Mesendoderm (in vitro differentiated cells): ENCODE data around the gene SNAI3.

Experiments
- DNase-seq: peaks from one replicate; pipeline ENCODE4 v3.0.0; 2013
- H2AK5ac ChIP-seq: 2 replicates; pipeline ENCODE4 v1.6.1; 2013; ENCODE audit warnings: low read length, inconsistent platforms
- H2BK120ac ChIP-seq: 2 replicates; pipeline ENCODE4 v1.6.1; 2013; ENCODE audit warnings: low read depth, mild to moderate bottlenecking, low read length, moderate library complexity, mixed read lengths
- H2BK15ac ChIP-seq: replicated peaks from 2 replicates; pipeline ENCODE4 v1.6.1; 2013; ENCODE audit warnings: low read depth, mild to moderate bottlenecking, moderate library complexity
- H2BK5ac ChIP-seq: 2 replicates; pipeline ENCODE4 v1.6.1; 2013; ENCODE audit warnings: low read length, inconsistent platforms
- H3K18ac ChIP-seq: 2 replicates; pipeline ENCODE4 v1.6.1; 2013; ENCODE audit warnings: mild to moderate bottlenecking, low read length, mixed read lengths
- H3K23ac ChIP-seq: one replicate; pipeline ENCODE4 v1.6.1; 2013; ENCODE audit warnings: low read length
- H3K27ac ChIP-seq: 2 replicates; pipeline ENCODE4 v1.5.1; 2013; ENCODE audit warnings: low read depth, mild to moderate bottlenecking, inconsistent platforms, low read length, moderate library complexity
- H3K27me3 ChIP-seq: 2 replicates; pipeline ENCODE4 v1.6.1; 2013; ENCODE audit warnings: low read length, control low read depth, mild to moderate bottlenecking, inconsistent platforms; ENCODE audit not compliant: insufficient read depth, poor library complexity
- H3K36me3 ChIP-seq: 2 replicates; pipeline ENCODE4 v1.6.1; 2013; ENCODE audit warnings: low read length, inconsistent platforms; ENCODE audit not compliant: control insufficient read depth, insufficient read depth
- H3K4ac ChIP-seq: one replicate; pipeline ENCODE4 v1.6.1; 2013; ENCODE audit warnings: low read depth, mild to moderate bottlenecking, low read length, moderate library complexity
- H3K4me1 ChIP-seq: 2 replicates; pipeline ENCODE4 v1.6.1; 2013; ENCODE audit warnings: low read depth, low read length, inconsistent platforms; ENCODE audit not compliant: control insufficient read depth
- H3K4me2 ChIP-seq: 2 replicates; pipeline ENCODE4 v1.6.1; 2013; ENCODE audit warnings: low read length
- H3K4me3 ChIP-seq: 2 replicates; pipeline ENCODE4 v1.5.1; 2013; ENCODE audit warnings: mild to moderate bottlenecking, low read length
- H3K56ac ChIP-seq: one replicate; pipeline ENCODE4 v1.6.1; 2013; ENCODE audit warnings: low read length
- H3K79me1 ChIP-seq: 2 replicates; pipeline ENCODE4 v1.6.1; 2013; ENCODE audit warnings: low read length, inconsistent platforms
- H3K79me2 ChIP-seq: 2 replicates; pipeline ENCODE4 v1.6.1; 2013; ENCODE audit warnings: mild to moderate bottlenecking, low read length; ENCODE audit not compliant: control insufficient read depth, insufficient read depth
- H3K9ac ChIP-seq: 2 replicates; pipeline ENCODE4 v1.6.1; 2013; ENCODE audit warnings: low read length, inconsistent platforms
- H4K5ac ChIP-seq: one replicate; pipeline ENCODE4 v1.6.1; 2013; ENCODE audit warnings: low read length
- H4K8ac ChIP-seq: one replicate; pipeline ENCODE4 v1.6.1; 2013; ENCODE audit warnings: low read depth, mild to moderate bottlenecking, control low read depth, low read length, moderate library complexity
- WGBS: extraction: QIAGEN DNeasy Blood & Tissue Kit; methylation state at CpG from one replicate; pipeline ENCODE4 v1.1.7; 2013; ENCODE audit warnings: low lambda C conversion rate, missing lambda C conversion rate; ENCODE audit not compliant: insufficient coverage; ENCODE audit errors: extremely low coverage; 5-methylcytosine and 5-hydroxymethylcytosine counted together

The SNAI3 gene

DNA sequence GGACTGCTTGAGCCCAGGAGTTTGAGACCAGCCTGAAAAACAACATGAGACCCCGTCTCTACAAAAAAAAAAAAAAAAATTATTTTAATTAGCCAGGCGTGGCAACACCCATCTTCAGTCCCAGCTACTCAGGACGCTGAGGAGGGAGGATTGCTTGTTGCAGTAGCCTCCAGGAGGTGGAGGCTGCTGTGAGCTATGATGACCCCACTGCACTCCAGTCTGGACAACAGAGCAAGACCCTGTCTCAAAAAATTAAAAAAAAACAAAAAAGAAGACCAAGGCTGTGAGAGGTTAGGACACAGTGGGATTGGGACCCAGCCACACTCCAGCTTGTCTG, 1.3 kb upstream of the SNAI3 start:
- no peak overlapping the region for H4K5ac ChIP-seq
- no peak overlapping the region for H3K4me3 ChIP-seq
- no peak overlapping the region for H3K23ac ChIP-seq
- H3K36me3 ChIP-seq, result no peaks in the 10 kb centered on the region
- H3K9ac ChIP-seq, result no peak overlapping the region
- H3K79me1 ChIP-seq, result no peaks in the 10 kb centered on the region
- DNase-seq, result no peak
- no peak overlapping the region for H2BK15ac ChIP-seq
- H2BK120ac ChIP-seq, result no peak overlapping the region
- H3K4ac ChIP-seq, result no peak overlapping the region
- no peaks in the 10 kb centered on the region for H3K4me1 ChIP-seq
- H3K18ac ChIP-seq, result no peak overlapping the region
- no peak overlapping the region for H3K27ac ChIP-seq
- H3K4me2 ChIP-seq, result no peak overlapping the region
- no CpG with 5 or more reads among the region's 3 CpGs for whole genome bisulfite sequencing
- no peak overlapping the region for H4K8ac ChIP-seq
- no peaks in the 10 kb centered on the region for H3K79me2 ChIP-seq
- H2AK5ac ChIP-seq, result no peak overlapping the region
- H3K27me3 ChIP-seq, result peaks cover 2% of the 10 kb centered on the region
- H2BK5ac ChIP-seq, result no peak overlapping the region
- H3K56ac ChIP-seq, result no peak overlapping the region

DNA sequence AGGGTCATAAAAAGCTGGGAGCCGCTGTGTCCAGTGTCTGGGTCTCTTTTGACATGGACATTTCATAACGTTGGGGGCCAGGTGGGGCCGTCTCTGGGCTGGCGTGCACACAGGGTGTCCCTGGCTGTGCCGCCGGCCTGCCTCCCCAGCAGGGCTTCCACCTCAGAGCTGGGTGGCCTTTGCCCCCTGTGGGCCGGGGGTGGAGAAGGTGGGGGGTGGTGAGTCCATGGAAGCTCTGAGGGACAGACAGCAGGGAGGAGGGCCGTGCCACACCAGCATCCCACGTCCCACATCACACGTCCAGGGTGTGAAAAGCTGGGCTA, 908 bp upstream of the SNAI3 start:
- no peak for DNase-seq
- no CpG with 5 or more reads among the region's 10 CpGs for WGBS
- H2AK5ac ChIP-seq, result no peak overlapping the region
- H3K4me1 ChIP-seq, result no peaks in the 10 kb centered on the region
- no peak overlapping the region for H4K8ac ChIP-seq
- H3K56ac ChIP-seq, result no peak overlapping the region
- no peaks in the 10 kb centered on the region for H3K79me2 ChIP-seq
- no peak overlapping the region for H3K18ac ChIP-seq
- H2BK120ac ChIP-seq, result no peak overlapping the region
- H3K36me3 ChIP-seq, result no peaks in the 10 kb centered on the region
- no peak overlapping the region for H3K23ac ChIP-seq
- H3K79me1 ChIP-seq, result no peaks in the 10 kb centered on the region
- H3K27ac ChIP-seq, result no peak overlapping the region
- no peak overlapping the region for H3K9ac ChIP-seq
- H2BK15ac ChIP-seq, result no peak overlapping the region
- no peak overlapping the region for H2BK5ac ChIP-seq
- peaks cover 2% of the 10 kb centered on the region for H3K27me3 ChIP-seq
- H3K4me2 ChIP-seq, result no peak overlapping the region
- H3K4me3 ChIP-seq, result no peak overlapping the region
- no peak overlapping the region for H3K4ac ChIP-seq
- no peak overlapping the region for H4K5ac ChIP-seq

DNA sequence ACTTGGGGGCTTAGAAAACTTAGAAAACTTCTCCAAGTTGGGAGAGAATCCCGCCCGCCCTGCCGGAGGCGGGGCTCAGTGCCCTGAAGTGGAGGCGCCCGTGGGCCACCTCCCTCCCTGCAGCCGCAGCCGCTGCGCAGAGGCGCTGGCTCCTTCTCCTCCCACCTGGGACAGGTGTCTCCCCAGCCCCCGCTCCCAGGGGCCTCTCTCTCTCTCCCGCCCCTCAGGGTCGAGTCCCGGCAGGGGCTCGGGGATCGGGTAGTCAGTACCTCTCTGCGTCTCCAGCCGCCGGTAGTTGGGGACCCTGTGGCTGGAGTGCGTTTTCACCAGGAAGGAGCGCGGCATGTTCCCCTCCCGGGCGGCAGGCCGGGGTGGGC, 257 bp downstream of the SNAI3 start:
- H3K4me2 ChIP-seq, result peak overlapping the region; percentile 71
- H2BK5ac ChIP-seq, result no peak overlapping the region
- H3K79me1 ChIP-seq, result no peaks in the 10 kb centered on the region
- no peak overlapping the region for H2BK120ac ChIP-seq
- peak overlapping the region; percentile 45 for H3K9ac ChIP-seq
- H3K4me1 ChIP-seq, result no peaks in the 10 kb centered on the region
- H3K23ac ChIP-seq, result no peak overlapping the region
- H3K18ac ChIP-seq, result no peak overlapping the region
- H3K27ac ChIP-seq, result no peak overlapping the region
- H3K36me3 ChIP-seq, result no peaks in the 10 kb centered on the region
- no CpG with 5 or more reads among the region's 25 CpGs for WGBS
- H4K8ac ChIP-seq, result no peak overlapping the region
- H2AK5ac ChIP-seq, result no peak overlapping the region
- peak overlapping the region; percentile 73 for H3K56ac ChIP-seq
- peaks cover 2% of the 10 kb centered on the region for H3K27me3 ChIP-seq
- no peak overlapping the region for H3K4ac ChIP-seq
- H4K5ac ChIP-seq, result no peak overlapping the region
- peak overlapping the region; percentile 26 for H3K4me3 ChIP-seq
- DNase-seq, result no peak
- no peak overlapping the region for H2BK15ac ChIP-seq
- no peaks in the 10 kb centered on the region for H3K79me2 ChIP-seq

DNA sequence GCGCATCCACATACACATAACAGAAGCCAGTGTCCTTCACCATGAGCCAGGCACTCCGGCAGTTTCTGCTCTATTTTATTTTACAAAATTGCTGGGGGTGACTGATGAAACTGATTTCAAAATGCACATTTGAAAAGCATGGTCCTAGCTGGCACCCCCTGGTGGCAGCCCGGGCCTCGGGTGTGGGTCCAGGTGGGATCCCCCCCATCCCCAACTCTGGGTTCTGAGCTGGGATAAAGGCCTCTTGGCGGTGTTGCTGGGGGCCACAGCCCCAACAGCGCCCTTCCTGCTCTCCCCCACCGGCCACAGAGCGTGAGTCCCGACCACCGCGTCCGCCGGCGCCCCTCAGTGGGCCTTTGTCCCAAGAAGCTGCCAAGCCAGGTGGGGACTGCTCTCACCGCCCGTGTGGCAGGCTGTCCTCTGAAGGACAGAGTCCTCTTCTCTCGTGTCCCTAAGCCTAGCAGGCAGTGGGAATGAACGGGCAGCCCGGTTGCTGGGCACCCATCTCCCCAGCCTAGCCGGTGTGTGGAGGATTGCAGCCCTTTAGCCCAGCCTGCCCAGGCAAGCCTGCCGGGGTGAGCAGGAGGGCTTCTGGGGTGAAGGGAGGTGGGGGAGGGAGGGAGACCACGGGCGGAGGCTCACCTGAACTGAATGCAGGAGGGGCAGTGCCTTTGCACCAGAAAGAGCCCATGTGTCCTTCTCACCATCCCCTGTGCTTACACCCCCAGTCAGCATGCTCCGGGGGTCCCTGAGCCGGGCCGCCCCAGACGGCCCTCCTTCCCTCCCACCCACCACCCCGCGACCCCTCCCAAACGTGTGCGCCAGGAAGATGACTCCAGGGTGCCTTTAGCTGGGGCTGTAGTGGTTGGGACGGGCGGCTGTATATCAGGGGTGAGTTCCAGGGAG, 898 bp downstream of the SNAI3 start:
- peak overlapping the region; percentile 44 for H3K56ac ChIP-seq
- H4K5ac ChIP-seq, result no peak overlapping the region
- no peaks in the 10 kb centered on the region for H3K4me1 ChIP-seq
- H3K27me3 ChIP-seq, result peaks cover 2% of the 10 kb centered on the region
- peak overlapping the region; percentile 18 for H3K9ac ChIP-seq
- H4K8ac ChIP-seq, result no peak overlapping the region
- no peak overlapping the region for H2AK5ac ChIP-seq
- H2BK120ac ChIP-seq, result no peak overlapping the region
- H3K79me1 ChIP-seq, result no peaks in the 10 kb centered on the region
- H3K4me2 ChIP-seq, result peak overlapping the region; percentile 71
- H3K79me2 ChIP-seq, result no peaks in the 10 kb centered on the region
- H2BK5ac ChIP-seq, result no peak overlapping the region
- no peak overlapping the region for H3K4me3 ChIP-seq
- no peak overlapping the region for H2BK15ac ChIP-seq
- no peak for DNase-seq
- no peak overlapping the region for H3K4ac ChIP-seq
- no peak overlapping the region for H3K23ac ChIP-seq
- no peaks in the 10 kb centered on the region for H3K36me3 ChIP-seq
- no CpG with 5 or more reads among the region's 33 CpGs for WGBS
- H3K18ac ChIP-seq, result no peak overlapping the region
- H3K27ac ChIP-seq, result no peak overlapping the region

DNA sequence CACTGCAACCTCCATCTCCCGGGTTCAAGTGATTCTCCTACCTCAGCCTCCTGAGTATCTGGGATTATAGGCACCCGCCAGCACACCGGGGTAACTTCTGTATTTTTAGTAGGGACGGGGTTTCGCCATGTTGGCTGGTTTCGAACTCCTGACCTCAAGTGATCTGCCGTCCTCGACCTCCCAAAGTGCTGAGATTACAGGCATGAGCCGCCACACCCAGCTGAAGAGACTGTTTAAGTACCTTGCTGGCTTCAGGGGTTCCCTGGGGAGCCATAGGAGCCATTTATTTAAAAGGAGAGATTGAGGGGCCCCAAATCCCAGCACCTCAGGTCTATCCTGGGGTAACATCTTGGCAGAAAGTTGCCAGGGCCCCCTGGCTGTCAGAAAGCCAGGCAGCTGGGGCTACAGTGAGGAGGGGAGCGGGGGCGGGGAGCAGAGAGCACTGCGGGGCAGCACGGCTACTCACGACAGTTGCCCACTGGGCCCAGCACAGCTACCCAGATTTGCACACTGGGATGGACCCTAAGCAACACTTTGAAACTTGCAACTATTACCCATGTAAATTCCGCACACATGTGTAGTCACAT, 1.6 kb downstream of the SNAI3 start:
- H3K4ac ChIP-seq, result no peak overlapping the region
- no peak overlapping the region for H3K9ac ChIP-seq
- WGBS, result no CpG with 5 or more reads among the region's 15 CpGs
- H3K27me3 ChIP-seq, result peaks cover 2% of the 10 kb centered on the region
- H3K27ac ChIP-seq, result no peak overlapping the region
- no peak overlapping the region for H3K23ac ChIP-seq
- H3K79me2 ChIP-seq, result no peaks in the 10 kb centered on the region
- no peak for DNase-seq
- H3K4me3 ChIP-seq, result no peak overlapping the region
- H3K56ac ChIP-seq, result no peak overlapping the region
- no peak overlapping the region for H2AK5ac ChIP-seq
- H3K36me3 ChIP-seq, result no peaks in the 10 kb centered on the region
- H3K4me1 ChIP-seq, result no peaks in the 10 kb centered on the region
- H4K5ac ChIP-seq, result no peak overlapping the region
- H4K8ac ChIP-seq, result no peak overlapping the region
- no peaks in the 10 kb centered on the region for H3K79me1 ChIP-seq
- no peak overlapping the region for H3K4me2 ChIP-seq
- no peak overlapping the region for H2BK15ac ChIP-seq
- H2BK120ac ChIP-seq, result no peak overlapping the region
- no peak overlapping the region for H3K18ac ChIP-seq
- no peak overlapping the region for H2BK5ac ChIP-seq
